Frontal cortex (tissue), 4 donors: ENCODE results near the gene C10orf71. TPM values are rescaled to one million over a fixed set of nuclear protein-coding genes. Genes with fewer than 3 reads are reported as not detected.

Source experiments
- DNase-seq, 2 donors: peaks; one replicate each; pipeline ENCODE4 v3.0.0; 2012; ENCODE audit warnings: low spot score in 2 of 2
- FAIRE-seq: peaks from 2 replicates; lab custom pipeline; 2012; peaks lifted over from hg19 to GRCh38; lab: Jason Lieb, UNC
- total RNA-seq: library from RNA; depleted of rRNA; stranded (reverse); fragments of >200 nt; gene quantifications from one replicate; pipeline ENCODE4 v1.2.3, GENCODE V29; 2014
- donor health status: control.
- donor health status: control.
- donor health status: control.

Gene C10orf71
- total RNA-seq, 1 donor from 2014 or later: not detected

GRCh38 chr10:49272251-49273081 lies 26.5 kb upstream of the C10orf71 start:
- no peak for DNase-seq

GRCh38 chr10:49273082-49273465 lies 25.9 kb upstream of the C10orf71 start:
- DNase-seq (no peak), FAIRE-seq (no peak)

More at GRCh38 chr10:49272251-49273081, 26.5 kb upstream of the C10orf71 start:
- FAIRE-seq: no peak

- FAIRE-seq (no peak), DNase-seq (no peak)
Measured at GRCh38 chr10:49273626-49274025, 25.3 kb upstream of the C10orf71 start.

GRCh38 chr10:49274886-49275285 lies 24.1 kb upstream of the C10orf71 start:
- FAIRE-seq (no peak), DNase-seq (no peak)

GRCh38 chr10:49275896-49276295 lies 23.1 kb upstream of the C10orf71 start:
- DNase-seq: no peak
- no peak for FAIRE-seq

GRCh38 chr10:49276596-49276995 lies 22.4 kb upstream of the C10orf71 start:
- FAIRE-seq: no peak
- DNase-seq: no peak

GRCh38 chr10:49277973-49278372 lies 21.0 kb upstream of the C10orf71 start:
- FAIRE-seq (no peak), DNase-seq (no peak)

- no peak for DNase-seq
- no peak for FAIRE-seq
Measured at GRCh38 chr10:49278497-49278981, 20.4 kb upstream of the C10orf71 start.

- no peak for DNase-seq
- no peak for FAIRE-seq
Measured at GRCh38 chr10:49279015-49279880, 19.7 kb upstream of the C10orf71 start.

- DNase-seq (no peak), FAIRE-seq (no peak)
Measured at GRCh38 chr10:49280001-49280408, 19.0 kb upstream of the C10orf71 start.

- FAIRE-seq: no peak
- DNase-seq: no peak
Measured at GRCh38 chr10:49281461-49281860, 17.5 kb upstream of the C10orf71 start.

- no peak for FAIRE-seq
Measured at GRCh38 chr10:49282306-49282705, 16.7 kb upstream of the C10orf71 start.

GRCh38 chr10:49282879-49283341 lies 16.1 kb upstream of the C10orf71 start:
- DNase-seq (no peak), FAIRE-seq (no peak)

More at GRCh38 chr10:49282306-49282705, 16.7 kb upstream of the C10orf71 start:
- no peak for DNase-seq

- DNase-seq (no peak), FAIRE-seq (no peak)
Measured at GRCh38 chr10:49283491-49283890, 15.5 kb upstream of the C10orf71 start.

GRCh38 chr10:49284356-49284755 lies 14.6 kb upstream of the C10orf71 start:
- FAIRE-seq (no peak), DNase-seq (no peak)

- no peak for FAIRE-seq
Measured at GRCh38 chr10:49285232-49285631, 13.7 kb upstream of the C10orf71 start.

GRCh38 chr10:49286686-49287085 lies 12.3 kb upstream of the C10orf71 start:
- DNase-seq (no peak), FAIRE-seq (no peak)

More at GRCh38 chr10:49285232-49285631, 13.7 kb upstream of the C10orf71 start:
- no peak for DNase-seq

- FAIRE-seq (no peak), DNase-seq (no peak)
Measured at GRCh38 chr10:49287689-49288340, 11.2 kb upstream of the C10orf71 start.

GRCh38 chr10:49288341-49289065 lies 10.5 kb upstream of the C10orf71 start:
- DNase-seq: no peak
- no peak for FAIRE-seq
